ENCODE data around the gene PJA2. TPM values are rescaled to one million over a fixed set of nuclear protein-coding genes. Genes with fewer than 3 reads are reported as not detected.

Gene PJA2
- total and polyA plus RNA-seq, 2 of the 8 experiments (the other 6 are each of a cell fraction or from before 2014, with no cell fraction given) = 15.3 to 47.7 TPM

DNA sequence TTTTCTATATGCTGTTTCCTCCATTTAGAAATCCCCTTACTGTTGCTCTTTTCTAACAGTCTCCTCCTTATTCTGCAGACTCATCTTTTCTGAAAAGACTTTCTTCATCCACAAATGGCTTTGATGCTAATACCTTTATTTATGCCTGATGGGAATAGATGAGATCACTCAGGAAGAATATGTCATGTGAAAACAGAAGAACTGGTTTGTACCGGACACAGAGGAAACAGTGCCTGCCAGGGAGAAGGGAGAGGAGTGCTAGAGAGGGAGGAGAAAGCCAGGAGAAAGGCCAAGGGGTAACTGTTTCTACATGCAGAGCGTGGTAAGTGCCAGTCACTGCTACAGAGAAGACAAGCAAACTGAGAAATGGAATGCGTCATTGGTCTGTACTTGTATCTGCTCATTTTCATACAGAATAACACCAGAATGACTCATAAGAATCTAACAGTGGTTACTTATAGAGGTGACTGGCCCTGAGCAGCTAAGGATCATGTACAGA is 45.9 kb upstream of the PJA2 start:
- H4K5ac ChIP-seq (ENCODE audit: insufficient read length, low read depth, low read length) = no peak overlapping the region
- no peak overlapping the region for H3K4ac ChIP-seq (replicated peaks; ENCODE audit: insufficient read length, low read depth, low read length)
- H3K4me1 ChIP-seq (replicated peaks in 1 of 4; ENCODE audit: control insufficient read depth in 3 of 4, insufficient read depth in 4 of 4, low read length in 3 of 4) = 0 out of 7 replicates have a peak, but pooled peaks cover 0 to under 1% (median 0%) of the 10 kb centered on the region in 4 experiments
- no peak overlapping the region for H4K91ac ChIP-seq (replicated peaks; ENCODE audit: insufficient read length, low read length)
- H2AK5ac ChIP-seq (ENCODE audit: low read depth, low read length) = no peak overlapping the region
- H2BK20ac ChIP-seq (ENCODE audit: low read length) = no peak overlapping the region
- CTCF ChIA-PET (ENCODE audit: partially characterized antibody) = no interaction called here
- H4K20me1 ChIP-seq (replicated peaks in 1 of 2; ENCODE audit: control insufficient read depth in 1 of 2, insufficient read depth in 2 of 2, low read length in 2 of 2) = no peaks in the 10 kb centered on the region
- no peak overlapping the region for H2BK15ac ChIP-seq (ENCODE audit: low read length)
- H3K4me3 ChIP-seq (ENCODE audit: extremely low read depth in 1 of 4, insufficient read depth in 2 of 4, low read depth in 3 of 4, low read length in 4 of 4) = no peak overlapping the region
- H3K36me3 ChIP-seq (ENCODE audit: control insufficient read depth in 2 of 4, insufficient read depth in 4 of 4, low read length in 3 of 4) = no peaks in the 10 kb centered on the region
- no peak overlapping the region for H2BK5ac ChIP-seq (ENCODE audit: low read depth, low read length)
- peaks cover 9 to 10% of the 10 kb centered on the region in 2 experiments; a peak in 2 of 4 replicates for H3K9me3 ChIP-seq (ENCODE audit: insufficient read depth in 2 of 2, low read depth in 1 of 2, low read length in 1 of 2)
- 92% methylated on average over 3 of the region's 3 CpGs; no CpG with 5 or more reads in 1 of the 2 experiments for WGBS, 2 experiments (ENCODE audit: extremely low coverage in 1 of 2, insufficient coverage in 1 of 2, insufficient read length in 1 of 2, insufficient replicate concordance in 2 of 2, low coverage in 1 of 2, low lambda C conversion rate in 2 of 2, missing lambda C conversion rate in 1 of 2)
- H4K8ac ChIP-seq (ENCODE audit: extremely low read depth, insufficient read depth, low read length) = no peak overlapping the region
- H3K4me2 ChIP-seq (ENCODE audit: insufficient read depth in 1 of 2, low read depth in 2 of 2, low read length in 2 of 2) = no peak overlapping the region
- H3K23me2 ChIP-seq (ENCODE audit: low read depth, low read length) = no peaks in the 10 kb centered on the region
- H2AFZ ChIP-seq (ENCODE audit: low read length) = peak overlapping the region; percentile 57; the same call in 1 of the 2 replicates
- H3K56ac ChIP-seq (replicated peaks; ENCODE audit: insufficient read length, low read depth, low read length) = no peak overlapping the region
- H3K27ac ChIP-seq (ENCODE audit: low read depth, low read length) = no peak overlapping the region
- H3K14ac ChIP-seq (ENCODE audit: insufficient read length) = no peak overlapping the region
- no peak overlapping the region for H2BK120ac ChIP-seq (replicated peaks; ENCODE audit: low read depth, low read length)
- no peak for FAIRE-seq
- no peaks in the 10 kb centered on the region for H3K79me1 ChIP-seq (ENCODE audit: low read depth, low read length)
- no peak overlapping the region for H2BK12ac ChIP-seq (ENCODE audit: low read depth, low read length)
- no peak for DNase-seq (ENCODE audit: low read depth in 1 of 2, low spot score in 2 of 2)
- no peak overlapping the region for H3K18ac ChIP-seq (ENCODE audit: extremely low read depth, low read length)
- no peak overlapping the region for H3K23ac ChIP-seq (ENCODE audit: insufficient read length)
- no peaks in the 10 kb centered on the region for H3K79me2 ChIP-seq (ENCODE audit: control insufficient read depth in 1 of 2, insufficient read depth in 2 of 2, low read length in 2 of 2)
- no peaks in the 10 kb centered on the region for H3K27me3 ChIP-seq (replicated peaks in 1 of 4; ENCODE audit: control insufficient read depth in 3 of 4, extremely low read depth in 1 of 4, insufficient read depth in 3 of 4, low read length in 3 of 4)
- no peak overlapping the region for H3K9ac ChIP-seq (replicated peaks in 1 of 4; ENCODE audit: extremely low read depth in 1 of 4, low read depth in 3 of 4, low read length in 3 of 4)
- POLR2A ChIA-PET (ENCODE audit: partially characterized antibody) = no interaction called here
- TF ChIP-seq POLR2A (IDR thresholded peaks at IDR 0.05; ENCODE audit: control extremely low read depth in 1 of 2, low read depth in 2 of 2, low read length in 2 of 2) (no peak), CTBP2 (IDR thresholded peaks at IDR 0.05; ENCODE audit: borderline replicate concordance, insufficient read depth, insufficient read length, low read length) (no peak), RXRA (IDR thresholded peaks at IDR 0.05; ENCODE audit: insufficient read depth, low read depth, low read length) (no peak), RNF2 (IDR thresholded peaks at IDR 0.05; ENCODE audit: borderline replicate concordance, low read depth, low read length, missing control alignments, poor library complexity, severe bottlenecking) (no peak), CHD1 (IDR thresholded peaks at IDR 0.05; ENCODE audit: low read depth, low read length) (no peak), YY1 (IDR thresholded peaks at IDR 0.05; ENCODE audit: low read depth, low read length) (no peak), KDM1A (IDR thresholded peaks at IDR 0.05; ENCODE audit: borderline replicate concordance, low read length) (no peak), RBBP5 (IDR thresholded peaks at IDR 0.05; ENCODE audit: borderline replicate concordance, low read depth, low read length) (no peak), POU5F1 (IDR thresholded peaks at IDR 0.05; ENCODE audit: low read depth, low read length) (no peak), BACH1 (IDR thresholded peaks at IDR 0.05; ENCODE audit: low read length) (no peak), NANOG (IDR thresholded peaks at IDR 0.05; ENCODE audit: insufficient read depth, low read depth, low read length, poor library complexity, severe bottlenecking) (no peak), CREB1 (IDR thresholded peaks at IDR 0.05) (no peak), BCL11A (IDR thresholded peaks at IDR 0.05; ENCODE audit: low read depth in 2 of 2, low read length in 2 of 2) (no peak), FOSL1 (IDR thresholded peaks at IDR 0.05; ENCODE audit: insufficient read depth, low read depth, low read length) (no peak)

All from H1 (cell line).